T-helper 2 cell treated with Interferon-gamma antibody and Interleukin-4, amounts not matched to agents 5 μg/mL and 100 μg/mL, for 36 hours (primary cell): Measurements from ENCODE around the gene SNX5.

Source experiments
- DNase-seq: peaks from one replicate; pipeline ENCODE4 v3.0.0; 2021; ENCODE audit warnings: low spot score
- H3K27ac Mint-ChIP-seq: one replicate; pipeline ENCODE4 v1.8.0; 2021; ENCODE audit warnings: mild to moderate bottlenecking, mixed read lengths
- H3K27me3 Mint-ChIP-seq: one replicate; pipeline ENCODE4 v1.8.0; 2021; ENCODE audit warnings: low read depth, mixed read lengths
- H3K36me3 Mint-ChIP-seq: one replicate; pipeline ENCODE4 v1.8.0; 2021; ENCODE audit warnings: low read depth, mixed read lengths
- H3K4me1 Mint-ChIP-seq: one replicate; pipeline ENCODE4 v1.8.0; 2021; ENCODE audit warnings: low read depth, mixed read lengths
- H3K4me3 Mint-ChIP-seq: one replicate; pipeline ENCODE4 v1.8.0; 2022; ENCODE audit warnings: mild to moderate bottlenecking, moderate library complexity, mixed read lengths
- H3K9me3 Mint-ChIP-seq: one replicate; pipeline ENCODE4 v1.8.0; 2021; ENCODE audit warnings: mixed read lengths

Gene SNX5

GRCh38 chr20:17946572-17947473, 21.8 kb downstream of the SNX5 start:
- H3K4me3 Mint-ChIP-seq: no peak overlapping the region
- no peaks in the 10 kb centered on the region for H3K9me3 Mint-ChIP-seq
- H3K36me3 Mint-ChIP-seq: peaks cover 94% of the 10 kb centered on the region
- H3K27ac Mint-ChIP-seq: no peak overlapping the region
- DNase-seq: no peak
- H3K27me3 Mint-ChIP-seq: no peaks in the 10 kb centered on the region
- H3K4me1 Mint-ChIP-seq: peaks cover 9% of the 10 kb centered on the region

- Mint-ChIP-seq H3K4me1 (peaks cover 9% of the 10 kb centered on the region), H3K4me3 (no peak overlapping the region), H3K27me3 (no peaks in the 10 kb centered on the region), H3K9me3 (no peaks in the 10 kb centered on the region), H3K36me3 (peaks cover 93% of the 10 kb centered on the region), H3K27ac (no peak overlapping the region)
- DNase-seq: no peak
These were observed 22.6 kb downstream of the SNX5 start for GRCh38 chr20:17946040-17946439.

- Mint-ChIP-seq H3K27ac (peak overlapping the region; percentile 0), H3K9me3 (no peaks in the 10 kb centered on the region), H3K4me3 (no peak overlapping the region), H3K4me1 (peaks cover 11% of the 10 kb centered on the region), H3K36me3 (peaks cover 90% of the 10 kb centered on the region), H3K27me3 (no peaks in the 10 kb centered on the region)
- DNase-seq: no peak
These were observed 23.6 kb downstream of the SNX5 start for GRCh38 chr20:17944854-17945474.

- Mint-ChIP-seq H3K36me3 (peaks cover 76% of the 10 kb centered on the region), H3K9me3 (no peaks in the 10 kb centered on the region), H3K4me3 (no peak overlapping the region), H3K27ac (no peak overlapping the region), H3K4me1 (peaks cover 18% of the 10 kb centered on the region), H3K27me3 (no peaks in the 10 kb centered on the region)
- no peak for DNase-seq
These were observed 25.3 kb downstream of the SNX5 start for GRCh38 chr20:17943343-17943742.

- no peak for DNase-seq
- H3K4me1 Mint-ChIP-seq: peaks cover 18% of the 10 kb centered on the region
- H3K27ac Mint-ChIP-seq: no peak overlapping the region
- peaks cover 62% of the 10 kb centered on the region for H3K36me3 Mint-ChIP-seq
- no peak overlapping the region for H3K4me3 Mint-ChIP-seq
- no peaks in the 10 kb centered on the region for H3K27me3 Mint-ChIP-seq
- H3K9me3 Mint-ChIP-seq: no peaks in the 10 kb centered on the region
These were observed 26.8 kb downstream of the SNX5 start for GRCh38 chr20:17941826-17942196.

- Mint-ChIP-seq H3K4me1 (peaks cover 18% of the 10 kb centered on the region), H3K27ac (no peak overlapping the region), H3K4me3 (no peak overlapping the region), H3K36me3 (peaks cover 56% of the 10 kb centered on the region), H3K9me3 (no peaks in the 10 kb centered on the region), H3K27me3 (no peaks in the 10 kb centered on the region)
- DNase-seq: no peak
These were observed 27.3 kb downstream of the SNX5 start for GRCh38 chr20:17941087-17941825.

GRCh38 chr20:17940224-17940971, 28.2 kb downstream of the SNX5 start:
- peak overlapping the region; percentile 19 for H3K27ac Mint-ChIP-seq
- H3K36me3 Mint-ChIP-seq: peaks cover 50% of the 10 kb centered on the region
- no peak overlapping the region for H3K4me3 Mint-ChIP-seq
- H3K27me3 Mint-ChIP-seq: no peaks in the 10 kb centered on the region
- no peak for DNase-seq
- no peaks in the 10 kb centered on the region for H3K9me3 Mint-ChIP-seq
- peaks cover 18% of the 10 kb centered on the region for H3K4me1 Mint-ChIP-seq

GRCh38 chr20:17939622-17940223, 28.9 kb downstream of the SNX5 start:
- no peak overlapping the region for H3K4me3 Mint-ChIP-seq
- peak overlapping the region; percentile 36 for H3K27ac Mint-ChIP-seq
- H3K9me3 Mint-ChIP-seq: no peaks in the 10 kb centered on the region
- peaks cover 14% of the 10 kb centered on the region for H3K4me1 Mint-ChIP-seq
- H3K36me3 Mint-ChIP-seq: peaks cover 43% of the 10 kb centered on the region
- DNase-seq: no peak
- H3K27me3 Mint-ChIP-seq: no peaks in the 10 kb centered on the region

GRCh38 chr20:17938871-17939619, 29.5 kb downstream of the SNX5 start:
- peaks cover 39% of the 10 kb centered on the region for H3K36me3 Mint-ChIP-seq
- no peaks in the 10 kb centered on the region for H3K9me3 Mint-ChIP-seq
- H3K27ac Mint-ChIP-seq: peak overlapping the region; percentile 74
- H3K4me3 Mint-ChIP-seq: no peak overlapping the region
- peak; percentile 45 for DNase-seq
- H3K27me3 Mint-ChIP-seq: no peaks in the 10 kb centered on the region
- H3K4me1 Mint-ChIP-seq: peaks cover 12% of the 10 kb centered on the region

- no peak overlapping the region for H3K4me3 Mint-ChIP-seq
- H3K36me3 Mint-ChIP-seq: peaks cover 19% of the 10 kb centered on the region
- peaks cover 9% of the 10 kb centered on the region for H3K4me1 Mint-ChIP-seq
- H3K9me3 Mint-ChIP-seq: no peaks in the 10 kb centered on the region
- no peak overlapping the region for H3K27ac Mint-ChIP-seq
- H3K27me3 Mint-ChIP-seq: no peaks in the 10 kb centered on the region
- DNase-seq: no peak
These were observed 31.5 kb downstream of the SNX5 start for GRCh38 chr20:17936761-17937732.

GRCh38 chr20:17936286-17936760, 32.3 kb downstream of the SNX5 start:
- Mint-ChIP-seq H3K27ac (no peak overlapping the region), H3K27me3 (no peaks in the 10 kb centered on the region), H3K36me3 (peaks cover 13% of the 10 kb centered on the region), H3K9me3 (no peaks in the 10 kb centered on the region), H3K4me3 (no peak overlapping the region), H3K4me1 (peaks cover 9% of the 10 kb centered on the region)
- no peak for DNase-seq

- peaks cover 7% of the 10 kb centered on the region for H3K36me3 Mint-ChIP-seq
- H3K27ac Mint-ChIP-seq: no peak overlapping the region
- no peak overlapping the region for H3K4me3 Mint-ChIP-seq
- DNase-seq: no peak
- H3K27me3 Mint-ChIP-seq: no peaks in the 10 kb centered on the region
- H3K9me3 Mint-ChIP-seq: no peaks in the 10 kb centered on the region
- H3K4me1 Mint-ChIP-seq: peaks cover 9% of the 10 kb centered on the region
These were observed 32.8 kb downstream of the SNX5 start for GRCh38 chr20:17935761-17936160.
